AG04449 (cell line): ENCODE results near the gene STT3B.

Experiments
- CTCF ChIA-PET: fragments of 350-600 bp; formaldehyde crosslinking; extraction: SDS; loops from one replicate; lab custom pipeline; 2021; ENCODE audit warnings: antibody characterized with exemption; lab: Yijun Ruan, JAX
- POLR2A ChIA-PET: fragments of 400-600, 350-600 bp; formaldehyde crosslinking; extraction: SDS; loops from one replicate; lab custom pipeline; 2020; ENCODE audit warnings: antibody characterized with exemption, inconsistent platforms; lab: Yijun Ruan, JAX
- DNase-seq: peaks from one replicate; pipeline ENCODE4 v3.0.0-alpha.2; 2010; ENCODE audit warnings: low read depth, low spot score
- H3K4me3 ChIP-seq: 2 replicates; pipeline ENCODE4 v1.5.1; 2011; ENCODE audit warnings: low read depth, mild to moderate bottlenecking, control low read depth, low read length
- TF ChIP-seq, protein P1 (sequence below): IDR thresholded peaks from one replicate; pipeline ENCODE4 v1.5.1; 2011; ENCODE audit warnings: mild to moderate bottlenecking, moderate library complexity, low read length, control low read depth, inconsistent platforms; ENCODE audit not compliant: insufficient read depth; ENCODE audit errors: missing control alignments

Gene STT3B

GRCh38 chr3:31653464-31653863 lies 120.7 kb downstream of the STT3B start:
- TF ChIP-seq, protein P1, sequence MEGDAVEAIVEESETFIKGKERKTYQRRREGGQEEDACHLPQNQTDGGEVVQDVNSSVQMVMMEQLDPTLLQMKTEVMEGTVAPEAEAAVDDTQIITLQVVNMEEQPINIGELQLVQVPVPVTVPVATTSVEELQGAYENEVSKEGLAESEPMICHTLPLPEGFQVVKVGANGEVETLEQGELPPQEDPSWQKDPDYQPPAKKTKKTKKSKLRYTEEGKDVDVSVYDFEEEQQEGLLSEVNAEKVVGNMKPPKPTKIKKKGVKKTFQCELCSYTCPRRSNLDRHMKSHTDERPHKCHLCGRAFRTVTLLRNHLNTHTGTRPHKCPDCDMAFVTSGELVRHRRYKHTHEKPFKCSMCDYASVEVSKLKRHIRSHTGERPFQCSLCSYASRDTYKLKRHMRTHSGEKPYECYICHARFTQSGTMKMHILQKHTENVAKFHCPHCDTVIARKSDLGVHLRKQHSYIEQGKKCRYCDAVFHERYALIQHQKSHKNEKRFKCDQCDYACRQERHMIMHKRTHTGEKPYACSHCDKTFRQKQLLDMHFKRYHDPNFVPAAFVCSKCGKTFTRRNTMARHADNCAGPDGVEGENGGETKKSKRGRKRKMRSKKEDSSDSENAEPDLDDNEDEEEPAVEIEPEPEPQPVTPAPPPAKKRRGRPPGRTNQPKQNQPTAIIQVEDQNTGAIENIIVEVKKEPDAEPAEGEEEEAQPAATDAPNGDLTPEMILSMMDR = no peak
- no peak for DNase-seq
- ChIA-PET POLR2A (no interaction called here), CTCF (no interaction called here)
- H3K4me3 ChIP-seq = no peak overlapping the region

GRCh38 chr3:31654998-31655397 lies 122.3 kb downstream of the STT3B start:
- no peak overlapping the region for H3K4me3 ChIP-seq
- no peak for DNase-seq
- TF ChIP-seq, protein P1 = no peak
- CTCF ChIA-PET = no interaction called here
- POLR2A ChIA-PET = no interaction called here

DNA sequence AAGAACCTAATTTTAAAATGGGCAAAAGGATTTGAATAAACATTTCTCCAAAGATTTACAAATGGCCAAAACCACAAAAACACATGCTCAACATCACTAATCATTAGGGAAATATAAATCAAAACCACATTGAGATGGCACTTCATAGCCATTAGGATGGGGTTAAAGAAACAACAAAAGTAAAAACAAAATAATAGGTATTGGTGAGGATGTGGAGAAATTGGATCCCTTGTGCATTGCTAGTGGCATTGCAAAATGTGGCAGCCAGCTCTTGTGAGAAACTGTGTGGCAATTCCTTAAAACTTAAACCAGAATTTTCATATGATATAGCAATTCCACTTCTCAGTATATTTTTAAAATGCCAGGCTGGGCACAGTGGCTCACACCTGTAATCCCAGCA lies 126.5 kb downstream of the STT3B start:
- H3K4me3 ChIP-seq = no peak overlapping the region
- ChIA-PET CTCF (no interaction called here), POLR2A (no interaction called here)
- no peak for DNase-seq
- TF ChIP-seq, protein P1 = no peak

- ChIA-PET CTCF (no interaction called here), POLR2A (no interaction called here)
- H3K4me3 ChIP-seq = no peak overlapping the region
- no peak for DNase-seq
- TF ChIP-seq, protein P1 = no peak
These were observed 128.6 kb downstream of the STT3B start for GRCh38 chr3:31661286-31661685.

DNA sequence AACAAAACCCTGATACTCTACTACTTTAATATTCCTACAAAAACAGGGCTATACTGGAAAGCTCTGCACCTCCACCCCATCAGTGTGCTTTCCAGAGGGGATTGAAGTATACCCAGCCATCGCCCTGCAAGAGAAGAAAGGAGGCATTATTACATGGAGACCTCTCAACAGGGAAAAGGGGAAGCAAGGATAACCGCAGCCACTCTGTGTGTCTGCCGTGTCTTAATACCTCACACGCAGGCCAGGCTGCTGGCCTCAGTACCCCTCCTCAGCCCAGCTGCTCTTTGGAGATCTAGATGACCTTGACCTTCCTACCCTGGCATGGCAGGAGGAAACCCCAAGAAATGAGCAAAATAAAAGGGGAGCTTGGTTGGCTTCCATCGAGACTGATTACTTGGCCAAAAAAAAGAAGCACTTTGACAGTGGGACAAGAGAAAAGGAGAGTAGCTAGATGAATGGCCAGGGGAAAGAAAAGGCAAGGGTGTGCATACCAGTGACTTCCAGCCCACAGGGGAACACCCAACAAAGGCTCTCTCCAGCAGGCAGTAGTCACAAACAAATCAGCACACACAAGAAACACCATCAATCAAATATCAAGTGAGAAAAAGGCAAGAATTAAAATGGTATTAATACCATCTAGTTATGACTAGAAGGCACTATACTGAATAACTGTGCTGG lies 129.4 kb downstream of the STT3B start:
- ChIA-PET CTCF (no interaction called here), POLR2A (no interaction called here)
- TF ChIP-seq, protein P1 = no peak
- DNase-seq = no peak
- H3K4me3 ChIP-seq = no peak overlapping the region

DNA sequence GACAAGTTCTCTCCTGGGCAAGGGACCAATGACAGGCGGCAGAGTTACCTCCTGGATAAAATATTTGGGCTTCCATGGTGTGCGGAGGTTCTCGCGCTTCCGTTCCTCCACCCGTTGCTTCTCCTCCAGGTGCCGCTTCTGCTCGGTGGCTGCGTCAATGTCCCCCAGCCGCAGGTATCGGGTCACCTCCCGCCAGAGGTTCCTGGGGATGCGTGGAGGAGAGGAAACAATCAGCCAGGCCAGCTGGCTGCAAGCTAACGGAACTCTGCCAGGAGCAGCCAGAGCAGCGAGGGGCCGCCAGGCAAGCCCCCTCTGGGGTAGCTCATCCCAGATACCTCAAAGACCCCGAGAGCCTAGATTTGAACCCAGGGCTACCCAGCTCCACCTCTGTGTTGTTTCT lies 131.3 kb downstream of the STT3B start:
- DNase-seq = no peak
- POLR2A ChIA-PET = no interaction called here
- no peak overlapping the region for H3K4me3 ChIP-seq
- CTCF ChIA-PET = no interaction called here
- TF ChIP-seq, protein P1 = no peak
